H1 (cell line): ENCODE results near the gene CAPS2. TPM values are rescaled to one million over a fixed set of nuclear protein-coding genes. Genes with fewer than 3 reads are reported as not detected.

Experiments used
- CTCF ChIA-PET: fragments of 300-600 bp; sonication (Branson Sonifier 250); formaldehyde crosslinking; loops from one replicate; lab custom pipeline; 2021; ENCODE audit not compliant: partially characterized antibody; lab: Charles Lee
- POLR2A ChIA-PET: fragments of 300-600 bp; sonication (Branson Sonifier 250); formaldehyde crosslinking; loops from one replicate; lab custom pipeline; 2021; ENCODE audit warnings: inconsistent platforms; ENCODE audit not compliant: partially characterized antibody; lab: Charles Lee
- DNase-seq, 2 experiments: peaks; one replicate each; pipeline versions ENCODE4 v3.0.0 to v3.0.0-alpha.2; 2010 to 2022; ENCODE audit warnings: low spot score in 2 of 2, low read depth in 1 of 2, mixed read lengths in 1 of 2
- FAIRE-seq: peaks from 2 replicates; lab custom pipeline; 2011; peaks lifted over from hg19 to GRCh38; lab: Jason Lieb, UNC
- H2AFZ ChIP-seq: 2 replicates; pipeline ENCODE4 v1.8.1; 2012; ENCODE audit warnings: low read length, inconsistent platforms
- H2AK5ac ChIP-seq: 2 replicates; pipeline ENCODE4 v1.6.1; 2013; ENCODE audit warnings: low read depth, low read length
- H2BK120ac ChIP-seq: replicated peaks from 2 replicates; pipeline ENCODE3; 2013; ENCODE audit warnings: low read depth, low read length, inconsistent platforms
- H2BK12ac ChIP-seq: 2 replicates; pipeline ENCODE4 v1.6.1; 2013; ENCODE audit warnings: low read depth, low read length
- H2BK15ac ChIP-seq: 2 replicates; pipeline ENCODE4 v1.6.1; 2013; ENCODE audit warnings: low read length
- H2BK20ac ChIP-seq: 2 replicates; pipeline ENCODE4 v1.6.1; 2013; ENCODE audit warnings: low read length
- H2BK5ac ChIP-seq: 2 replicates; pipeline ENCODE4 v1.6.1; 2013; ENCODE audit warnings: low read depth, low read length
- H3K14ac ChIP-seq: 2 replicates; pipeline ENCODE4 v1.6.1; 2013; ENCODE audit warnings: inconsistent platforms; ENCODE audit not compliant: insufficient read length
- H3K18ac ChIP-seq: 2 replicates; pipeline ENCODE4 v1.6.1; 2013; ENCODE audit warnings: low read length; ENCODE audit errors: extremely low read depth
- H3K23ac ChIP-seq: 2 replicates; pipeline ENCODE4 v1.6.1; 2013; ENCODE audit warnings: inconsistent platforms; ENCODE audit not compliant: insufficient read length
- H3K23me2 ChIP-seq: 2 replicates; pipeline ENCODE4 v1.6.1; 2013; ENCODE audit warnings: low read depth, low read length
- H3K27ac ChIP-seq: 2 replicates; pipeline ENCODE4 v1.6.1; 2011; ENCODE audit warnings: low read depth, low read length, inconsistent platforms
- H3K27me3 ChIP-seq, 4 experiments: replicated peaks in 1 of 4; 1 replicate in 1 of 4; 2 replicates in 3 of 4; pipeline versions ENCODE4 v1.6.1 to v1.8.1; 2011 to 2013; ENCODE audit warnings: low read length in 3 of 4, mild to moderate bottlenecking in 3 of 4, inconsistent platforms in 2 of 4, mixed read lengths in 2 of 4, moderate library complexity in 1 of 4; ENCODE audit not compliant: control insufficient read depth in 3 of 4, insufficient read depth in 3 of 4; ENCODE audit errors: extremely low read depth in 1 of 4
- H3K36me3 ChIP-seq, 4 experiments: 2 replicates each; pipeline versions ENCODE4 v1.6.1 to v1.8.1; 2011 to 2013; ENCODE audit warnings: mild to moderate bottlenecking in 4 of 4, low read length in 3 of 4, moderate library complexity in 2 of 4, control low read depth in 1 of 4, inconsistent platforms in 1 of 4; ENCODE audit not compliant: insufficient read depth in 4 of 4, control insufficient read depth in 2 of 4
- H3K4ac ChIP-seq: replicated peaks from 2 replicates; pipeline ENCODE3; 2013; ENCODE audit warnings: low read length, low read depth, mixed read lengths, inconsistent platforms; ENCODE audit not compliant: insufficient read length
- H3K4me1 ChIP-seq, 4 experiments: replicated peaks in 1 of 4; 1 replicate in 1 of 4; 2 replicates in 3 of 4; pipeline versions ENCODE4 v1.6.1 to v1.8.1; 2011 to 2013; ENCODE audit warnings: low read length in 3 of 4, inconsistent platforms in 2 of 4, mixed read lengths in 1 of 4; ENCODE audit not compliant: insufficient read depth in 4 of 4, control insufficient read depth in 3 of 4
- H3K4me2 ChIP-seq, 2 experiments: 2 replicates each; pipeline versions ENCODE4 v1.6.1 to v1.8.1; 2011 to 2013; ENCODE audit warnings: low read depth in 2 of 2, low read length in 2 of 2, control low read depth in 1 of 2, inconsistent platforms in 1 of 2, mild to moderate bottlenecking in 1 of 2; ENCODE audit not compliant: insufficient read depth in 1 of 2
- H3K4me3 ChIP-seq, 4 experiments: fragments of 200-600, 300-600 bp in 1 of 4; sonication (generic), shearing (Covaris generic), sonication (Bioruptor Twin) in 1 of 4; 2 replicates each; pipeline versions ENCODE4 v1.5.1 to v1.8.1; 2011 to 2016; ENCODE audit warnings: low read length in 4 of 4, low read depth in 3 of 4, control low read depth in 2 of 4, inconsistent platforms in 2 of 4, mild to moderate bottlenecking in 2 of 4, mixed read lengths in 1 of 4, moderate library complexity in 1 of 4; ENCODE audit not compliant: insufficient read depth in 2 of 4; ENCODE audit errors: extremely low read depth in 1 of 4
- H3K56ac ChIP-seq: replicated peaks from 2 replicates; pipeline ENCODE3; 2013; ENCODE audit warnings: low read depth, mild to moderate bottlenecking, mixed read lengths, low read length, inconsistent platforms; ENCODE audit not compliant: insufficient read length
- H3K79me1 ChIP-seq: 2 replicates; pipeline ENCODE4 v1.6.1; 2013; ENCODE audit warnings: low read depth, low read length, control low read depth
- H3K79me2 ChIP-seq, 2 experiments: 2 replicates each; pipeline versions ENCODE4 v1.6.1 to v1.8.1; 2012 to 2013; ENCODE audit warnings: low read length in 2 of 2, mild to moderate bottlenecking in 2 of 2, inconsistent platforms in 1 of 2; ENCODE audit not compliant: insufficient read depth in 2 of 2, control insufficient read depth in 1 of 2
- H3K9ac ChIP-seq, 4 experiments: replicated peaks in 1 of 4; 1 replicate in 1 of 4; 2 replicates in 3 of 4; pipeline versions ENCODE4 v1.6.1 to v1.8.1; 2011 to 2013; ENCODE audit warnings: low read depth in 3 of 4, low read length in 3 of 4, control low read depth in 2 of 4, mild to moderate bottlenecking in 2 of 4, moderate library complexity in 2 of 4, inconsistent platforms in 1 of 4; ENCODE audit errors: extremely low read depth in 1 of 4
- H3K9me3 ChIP-seq, 2 experiments: 2 replicates each; pipeline versions ENCODE4 v1.6.1 to v1.8.1; 2012 to 2013; ENCODE audit warnings: mild to moderate bottlenecking in 2 of 2, moderate library complexity in 2 of 2, control low read depth in 1 of 2, inconsistent platforms in 1 of 2, low read depth in 1 of 2, low read length in 1 of 2, mixed read lengths in 1 of 2; ENCODE audit not compliant: insufficient read depth in 2 of 2
- H4K20me1 ChIP-seq, 2 experiments: replicated peaks in 1 of 2; 2 replicates each; pipeline versions ENCODE3 to v1.8.1; 2011 to 2013; ENCODE audit warnings: inconsistent platforms in 2 of 2, low read length in 2 of 2, mild to moderate bottlenecking in 1 of 2; ENCODE audit not compliant: insufficient read depth in 2 of 2, control insufficient read depth in 1 of 2
- H4K5ac ChIP-seq: 2 replicates; pipeline ENCODE4 v1.6.1; 2013; ENCODE audit warnings: low read length, low read depth, mixed read lengths, inconsistent platforms; ENCODE audit not compliant: insufficient read length
- H4K8ac ChIP-seq: 2 replicates; pipeline ENCODE4 v1.8.0; 2013; ENCODE audit warnings: mild to moderate bottlenecking, moderate library complexity, low read length, inconsistent platforms; ENCODE audit not compliant: insufficient read depth; ENCODE audit errors: extremely low read depth
- H4K91ac ChIP-seq: replicated peaks from 2 replicates; pipeline ENCODE3; 2013; ENCODE audit warnings: low read length, mixed read lengths, inconsistent platforms; ENCODE audit not compliant: insufficient read length
- ASH2L ChIP-seq: fragments of 200-600, 300-600 bp; sonication (generic); IDR thresholded peaks from one replicate; pipeline ENCODE4 v1.7.1; 2017; ENCODE audit warnings: low read length
- CBX8 ChIP-seq: fragments of 300-800, 300-1000 bp; sonication (generic); IDR thresholded peaks from 2 replicates; pipeline ENCODE4 v1.7.1; 2016; ENCODE audit warnings: low read depth, low read length, borderline replicate concordance
- CHD1 ChIP-seq: IDR thresholded peaks from 2 replicates; pipeline ENCODE4 v1.6.1; 2012; ENCODE audit warnings: low read depth, low read length, improper control_type of control experiment
- CHD2 ChIP-seq: IDR thresholded peaks from 2 replicates; pipeline ENCODE4 v1.6.1; 2012; ENCODE audit warnings: low read length, improper control_type of control experiment
- CTCF ChIP-seq, 3 experiments: IDR thresholded peaks; 1 replicate in 2 of 3; 2 replicates in 1 of 3; pipeline versions ENCODE4 v1.5.1 to v1.6.1; 2011; ENCODE audit warnings: low read length in 3 of 3, mild to moderate bottlenecking in 3 of 3, inconsistent platforms in 2 of 3, low read depth in 1 of 3, moderate library complexity in 1 of 3; ENCODE audit not compliant: insufficient read depth in 1 of 3; ENCODE audit errors: control extremely low read depth in 1 of 3
- E2F6 ChIP-seq: IDR thresholded peaks from 2 replicates; pipeline ENCODE4 v1.6.1; 2012; ENCODE audit warnings: inconsistent platforms
- NRF1 ChIP-seq: IDR thresholded peaks from 2 replicates; pipeline ENCODE4 v1.6.1; 2011; ENCODE audit warnings: mild to moderate bottlenecking, low read depth, low read length, improper control_type of control experiment
- POLR2AphosphoS5 ChIP-seq: IDR thresholded peaks from 2 replicates; pipeline ENCODE4 v1.6.1; 2011; ENCODE audit warnings: low read depth, low read length
- TAF7 ChIP-seq: optimal IDR thresholded peaks from 2 replicates; pipeline ENCODE3; 2011; ENCODE audit warnings: low read depth, mild to moderate bottlenecking, inconsistent platforms, low read length, moderate library complexity, borderline replicate concordance
- YY1 ChIP-seq: IDR thresholded peaks from 2 replicates; pipeline ENCODE4 v1.6.1; 2011; ENCODE audit warnings: low read depth, mild to moderate bottlenecking, low read length
- WGBS, 2 experiments: shearing (Covaris generic) in 1 of 2; methylation state at CpG; one replicate each; pipeline versions ENCODE4 v1.1.6 to v1.1.7; 2013 to 2015; ENCODE audit warnings: low lambda C conversion rate in 2 of 2, mixed read lengths in 2 of 2, inconsistent platforms in 1 of 2, low coverage in 1 of 2, missing lambda C conversion rate in 1 of 2; ENCODE audit not compliant: insufficient replicate concordance in 2 of 2, insufficient coverage in 1 of 2, insufficient read length in 1 of 2; ENCODE audit errors: extremely low coverage in 1 of 2, missing lambda C conversion rate in 1 of 2; 5-methylcytosine and 5-hydroxymethylcytosine counted together
- polyA plus RNA-seq, 7 experiments: library from polyadenylated mRNA; depleted of rRNA in 3 of 7; stranded (reverse) in 5 of 7; unstranded in 2 of 7; fragments of >200 nt in 5 of 7; fragments of 200-250 nt in 2 of 7; gene quantifications; 1 replicate in 5 of 7; 2 replicates in 1 of 7; 4 replicates in 1 of 7; pipeline versions ENCODE4 v1.2.1 to v1.2.3, GENCODE V29; 2011 to 2013; ENCODE audit warnings: missing spikeins in 2 of 7, mixed read lengths in 2 of 7
- total RNA-seq: library from RNA; stranded (reverse); fragmentation: NEBNext Ultra II Directional; extraction: Animal tissue kit (Norgen Biotek cat#: 25700); gene quantifications from 2 replicates; pipeline ENCODE4 v1.2.1, GENCODE V29; 2021

The CAPS2 gene
- total and polyA plus RNA-seq, 2 of the 8 experiments (the other 6 are each of a cell fraction or from before 2014, with no cell fraction given): 2.3 to 3.8 TPM

DNA sequence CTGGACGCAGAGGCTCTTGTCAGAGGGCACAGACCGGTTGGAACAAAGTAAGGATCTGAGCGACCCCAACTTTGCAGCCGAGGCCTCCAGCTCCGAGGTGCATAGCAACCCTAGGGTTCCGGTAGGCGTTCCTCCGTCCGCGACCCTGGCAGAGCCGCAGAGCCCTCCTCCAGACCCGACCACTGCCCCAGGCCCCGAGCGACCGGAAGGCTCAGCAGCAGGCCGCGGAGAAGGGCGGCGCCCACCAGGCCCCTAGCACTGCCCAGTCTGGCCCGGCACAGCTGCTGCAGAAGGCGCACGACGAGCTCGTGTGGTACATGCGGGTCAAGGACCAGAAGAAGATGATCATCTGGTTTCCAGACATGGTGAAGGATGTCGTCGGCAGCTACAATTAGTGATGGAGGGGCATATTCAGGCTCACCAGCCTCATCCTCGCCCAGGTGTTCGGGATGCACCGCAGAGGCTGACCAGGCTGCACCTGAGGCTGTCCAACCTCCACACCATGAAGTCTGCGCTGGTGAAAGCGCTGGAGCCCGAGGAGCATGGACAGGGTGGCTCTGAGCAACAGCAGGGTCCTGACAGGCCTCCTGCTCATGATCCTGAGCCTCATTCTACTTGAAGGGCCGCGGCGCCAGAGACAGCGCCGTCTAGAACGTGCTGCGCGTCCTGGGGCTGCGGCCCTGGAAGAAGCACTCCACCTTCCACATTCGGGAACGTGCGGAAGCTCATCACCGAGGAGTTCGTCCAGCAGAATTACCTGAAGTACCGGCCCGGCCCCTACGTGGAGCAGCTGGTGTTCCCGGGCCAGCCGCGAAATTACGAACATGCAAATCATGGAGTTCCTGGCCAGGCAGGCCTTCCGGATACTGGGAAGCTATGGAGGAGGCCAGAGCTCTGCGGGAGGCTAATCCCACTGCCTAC, 24.5 kb downstream of the CAPS2 start:
- Histone ChIP-seq H3K18ac (no peak overlapping the region), H3K23ac (no peak overlapping the region), H3K23me2 (no peaks in the 10 kb centered on the region), H3K79me1 (no peaks in the 10 kb centered on the region), H2AK5ac (no peak overlapping the region), H4K91ac (no peak overlapping the region), H2BK12ac (no peak overlapping the region), H4K5ac (no peak overlapping the region), H3K14ac (no peak overlapping the region), H3K4me2 (no peak overlapping the region), H3K4ac (no peak overlapping the region), H2AFZ (no peak overlapping the region), H2BK120ac (no peak overlapping the region), H3K27ac (no peak overlapping the region), H2BK5ac (no peak overlapping the region), H3K4me3 (no peak overlapping the region), H3K79me2 (no peaks in the 10 kb centered on the region), H3K9me3 (no peaks in the 10 kb centered on the region), H2BK20ac (no peak overlapping the region), H4K20me1 (no peaks in the 10 kb centered on the region), H3K36me3 (no peaks in the 10 kb centered on the region), H2BK15ac (no peak overlapping the region), H3K27me3 (no peaks in the 10 kb centered on the region), H4K8ac (no peak overlapping the region), H3K4me1 (no peaks in the 10 kb centered on the region; a peak in 1 of 7 replicates), H3K9ac (no peak overlapping the region), H3K56ac (no peak overlapping the region)
- WGBS, 2 experiments: 94% methylated on average over 56 of the region's 56 CpGs; no CpG with 5 or more reads in 1 of the 2 experiments
- DNase-seq (no peak), FAIRE-seq (no peak)
- POLR2A ChIA-PET: no interaction called here
- CTCF ChIA-PET: no interaction called here
- no peak for TF ChIP-seq CBX8
- TF ChIP-seq CHD1: no peak
- TF ChIP-seq CTCF (IDR thresholded peaks at IDR 0.05; ENCODE audit: control extremely low read depth in 1 of 3, insufficient read depth in 1 of 3, low read depth in 1 of 3, low read length in 3 of 3): no peak
- TF ChIP-seq NRF1: no peak
- no peak for TF ChIP-seq POLR2AphosphoS5
- TF ChIP-seq TAF7: no peak
- no peak for TF ChIP-seq CHD2
- TF ChIP-seq E2F6: no peak
- no peak for TF ChIP-seq ASH2L
- no peak for TF ChIP-seq YY1
